ENCODE measurements around the gene POLR1H. TPM values are rescaled to one million over a fixed set of nuclear protein-coding genes. Genes with fewer than 3 reads are reported as not detected.

Gene POLR1H
- polyA plus RNA-seq, 1 donor, result 19.9 TPM

Other genes starting within 250 kb of the POLR1H start
- 3.3 TPM for gene HLA-G, start 233.4 kb upstream of the POLR1H start, polyA plus RNA-seq (ENCODE audit: insufficient read length)
- 98.6 TPM for gene HLA-A, start 118.7 kb upstream of the POLR1H start, polyA plus RNA-seq (ENCODE audit: insufficient read length)
- gene PPP1R11, start 5.9 kb downstream of the POLR1H start, polyA plus RNA-seq (ENCODE audit: insufficient read length), result 28.0 TPM
- gene RNF39, start 14.5 kb downstream of the POLR1H start, polyA plus RNA-seq (ENCODE audit: insufficient read length), result 0.75 TPM
- not detected for gene TRIM31, start 51.8 kb downstream of the POLR1H start, polyA plus RNA-seq (ENCODE audit: insufficient read length)
- not detected for gene TRIM40, start 74.9 kb downstream of the POLR1H start, polyA plus RNA-seq (ENCODE audit: insufficient read length)
- gene TRIM10, start 99.9 kb downstream of the POLR1H start, polyA plus RNA-seq (ENCODE audit: insufficient read length), result 0.48 TPM
- not detected for gene TRIM15, start 102.3 kb downstream of the POLR1H start, polyA plus RNA-seq (ENCODE audit: insufficient read length)
- 16.2 TPM for gene TRIM26, start 152.1 kb downstream of the POLR1H start, polyA plus RNA-seq (ENCODE audit: insufficient read length)

Measured in forelimb muscle (tissue), 1 donor.